Endometrial microvascular endothelial cells (primary cell): ENCODE measurements around the gene LPP. TPM values are rescaled to one million over a fixed set of nuclear protein-coding genes. Genes with fewer than 3 reads are reported as not detected.

Experiments
- in situ Hi-C: cut with HindIII; loops from 2 replicates; pipeline ENCODE4 v1.10.0; 2017; ENCODE audit warnings: low sequenced_read_pairs, low pct_unique_long_range_greater_than_20kb; ENCODE audit errors: inconsistent ontology term
- total RNA-seq: library from RNA; depleted of rRNA; stranded (reverse); fragments of >200 nt; gene quantifications from one replicate; pipeline ENCODE4 v1.2.3, GENCODE V29; 2015; ENCODE audit errors: inconsistent ontology term

Gene LPP
- total RNA-seq, 1 donor from 2014 or later = 43.2 TPM

DNA sequence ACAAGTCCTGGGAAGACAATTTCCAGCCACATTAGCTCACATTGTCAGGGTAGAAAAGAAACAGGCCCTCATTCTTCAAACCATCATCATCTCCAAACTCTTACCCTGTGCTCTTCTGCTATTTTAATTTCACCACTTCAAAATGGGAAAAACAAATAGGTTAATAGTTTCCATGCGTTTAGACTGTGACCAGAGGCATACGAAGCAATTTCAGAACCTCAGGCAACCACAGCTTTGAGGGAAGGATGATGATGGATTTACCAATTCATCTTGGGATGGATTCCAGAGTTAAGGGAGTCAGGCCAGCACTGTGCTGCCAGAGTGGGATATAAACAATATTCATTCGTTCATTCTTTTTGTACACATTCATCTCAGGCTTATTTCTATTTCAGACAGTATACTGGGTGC is 710.0 kb downstream of the LPP start:
- in situ Hi-C loops = loop anchor here (25.0 kb wide), 1 partner anchor 1127 kb away; the partner anchor contains the start of gene BCL6

DNA sequence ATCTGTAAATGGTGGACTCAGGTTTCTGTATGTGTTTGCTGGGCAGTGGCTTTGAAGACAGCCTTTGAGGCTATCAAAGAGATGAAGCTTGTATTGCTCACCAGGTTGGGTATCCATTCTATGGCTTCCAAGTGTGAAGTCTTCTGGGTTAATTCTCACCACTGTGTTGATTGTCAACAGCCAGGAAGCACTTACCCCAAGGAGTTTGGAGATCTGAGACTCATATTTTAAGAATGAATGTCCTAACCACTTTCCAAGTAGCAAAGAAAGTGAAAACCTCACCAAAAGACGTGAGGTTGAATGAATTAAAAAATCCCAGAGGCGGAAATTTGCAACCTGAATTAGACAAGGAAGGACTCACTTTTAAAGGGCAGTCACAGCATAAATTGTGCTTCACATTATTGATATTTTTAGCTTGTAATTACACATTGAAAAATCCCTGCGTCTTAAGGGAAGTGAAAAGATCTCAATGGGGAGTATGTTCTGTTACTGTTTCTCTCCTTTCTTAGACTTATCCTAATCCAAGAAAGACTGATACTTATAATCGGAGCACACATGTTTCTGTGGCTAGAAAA is 713.8 kb downstream of the LPP start:
- in situ Hi-C loops = loop anchor here (25.0 kb wide), 1 partner anchor 1130 kb away; the partner anchor contains the start of gene BCL6

DNA sequence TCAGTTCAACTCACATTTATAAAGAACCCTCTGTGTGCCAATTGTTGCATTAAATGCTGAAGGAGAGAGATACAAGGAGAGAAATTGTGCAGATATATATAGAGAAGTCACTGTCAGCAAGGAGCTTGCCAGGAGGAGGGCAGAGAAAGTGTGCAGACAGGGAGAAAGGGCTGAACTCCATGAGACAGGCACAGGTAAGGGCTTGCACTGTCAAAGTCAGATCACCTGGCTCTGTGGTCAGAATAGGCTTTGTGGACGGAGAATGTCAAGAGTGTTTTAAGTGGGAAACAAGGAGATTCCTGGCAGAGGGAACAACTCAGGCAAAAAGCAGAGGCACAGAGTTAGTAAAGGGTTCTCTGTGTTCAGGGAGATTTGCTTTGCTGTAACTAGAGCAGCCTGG is 714.8 kb downstream of the LPP start:
- in situ Hi-C loops = loop anchor here (25.0 kb wide), 1 partner anchor 1132 kb away; the partner anchor contains the start of gene BCL6

DNA sequence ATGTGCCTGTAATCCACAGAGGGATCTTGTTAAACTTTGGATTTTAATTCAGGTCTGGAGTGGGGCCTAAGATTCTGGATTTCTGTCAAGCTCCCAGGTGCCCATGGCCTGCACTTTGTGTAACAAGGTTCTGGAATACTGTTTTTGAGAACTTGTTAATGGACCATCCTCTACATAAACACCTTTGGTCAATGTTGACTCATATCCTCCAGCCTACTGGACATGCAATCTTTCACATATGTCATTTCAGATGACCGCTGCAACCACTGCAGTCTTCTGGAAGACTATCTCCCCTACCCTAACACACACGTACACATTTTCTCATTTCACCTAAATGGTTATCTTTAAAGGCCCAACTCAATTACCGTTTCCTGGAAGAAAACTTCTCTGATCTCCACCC is 715.7 kb downstream of the LPP start:
- in situ Hi-C loops = loop anchor here (25.0 kb wide), 1 partner anchor 1132 kb away; the partner anchor contains the start of gene BCL6

DNA sequence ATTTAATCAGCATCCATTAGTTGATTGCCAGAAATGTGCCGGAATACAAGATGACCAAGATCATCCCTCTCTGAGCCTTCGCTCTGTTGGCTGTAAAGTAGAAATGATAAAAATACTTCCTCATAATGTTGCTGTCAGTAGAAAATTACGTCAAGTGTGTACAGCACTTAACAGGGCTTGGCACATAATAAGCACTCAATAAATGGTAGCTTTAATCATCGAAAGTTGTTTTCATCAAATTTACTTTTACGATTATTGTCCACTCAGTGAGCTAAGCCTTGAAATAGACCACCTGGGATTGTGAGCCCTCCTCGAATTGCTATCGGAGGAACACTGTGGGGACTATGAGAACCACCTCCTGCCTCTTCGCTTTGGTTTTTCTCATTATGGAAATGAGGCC is 716.5 kb downstream of the LPP start:
- in situ Hi-C loops = loop anchor here (25.0 kb wide), 1 partner anchor 1133 kb away; the partner anchor contains the start of gene BCL6

GRCh38 chr3:188874576-188874975 is 720.6 kb downstream of the LPP start:
- in situ Hi-C loops = loop anchor here (25.0 kb wide), 1 partner anchor 1137 kb away; the partner anchor contains the start of gene BCL6

- in situ Hi-C loops = no loop called here
Measured at GRCh38 chr3:188875413-188875812, 721.5 kb downstream of the LPP start.

DNA sequence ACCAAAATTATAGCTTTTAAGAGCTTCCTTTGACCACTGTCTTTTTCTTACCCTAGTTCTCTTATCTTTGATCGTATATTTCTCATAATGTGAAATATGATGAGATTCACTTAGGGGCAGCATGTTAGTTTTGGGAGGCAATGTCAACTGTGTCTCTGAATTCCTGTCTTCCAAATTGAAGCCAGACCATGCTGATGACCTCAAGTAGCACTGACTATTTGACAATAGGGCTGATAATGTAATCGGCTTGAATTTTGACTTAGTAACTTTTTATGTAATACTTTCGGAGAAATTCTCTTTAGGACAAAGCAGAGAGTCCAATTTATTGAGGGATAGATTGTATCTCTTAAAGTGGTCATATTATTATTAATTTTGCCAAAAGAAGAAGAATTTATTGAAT is 722.4 kb downstream of the LPP start:
- in situ Hi-C loops = no loop called here

DNA sequence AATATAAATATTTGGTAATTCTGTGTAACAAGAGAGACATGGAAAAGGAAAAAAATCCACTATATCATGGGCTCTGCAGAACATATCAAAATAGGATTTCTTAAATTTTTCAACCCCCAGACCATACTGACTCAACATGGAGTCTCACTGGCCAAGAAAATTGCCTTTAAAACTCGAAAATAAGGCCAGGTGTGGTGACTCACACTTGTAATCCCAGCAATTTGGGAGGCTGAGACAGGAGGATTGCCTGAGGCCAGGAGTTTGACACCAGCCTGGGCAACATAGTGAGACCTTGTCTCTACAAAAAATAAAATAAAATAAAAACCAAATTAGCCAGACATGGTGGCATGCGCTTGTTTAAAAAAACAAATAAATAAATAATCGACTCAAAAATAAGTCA is 723.4 kb downstream of the LPP start:
- in situ Hi-C loops = no loop called here

GRCh38 chr3:188878076-188878475 is 724.1 kb downstream of the LPP start:
- in situ Hi-C loops = no loop called here

- in situ Hi-C loops = no loop called here
Measured at GRCh38 chr3:188881954-188882641, 728.1 kb downstream of the LPP start.

GRCh38 chr3:188884299-188885043 is 730.5 kb downstream of the LPP start:
- in situ Hi-C loops = no loop called here

- in situ Hi-C loops = no loop called here
Measured at GRCh38 chr3:188888321-188889053, 734.5 kb downstream of the LPP start.

- in situ Hi-C loops = no loop called here
Measured at GRCh38 chr3:188889054-188889491, 735.1 kb downstream of the LPP start.

DNA sequence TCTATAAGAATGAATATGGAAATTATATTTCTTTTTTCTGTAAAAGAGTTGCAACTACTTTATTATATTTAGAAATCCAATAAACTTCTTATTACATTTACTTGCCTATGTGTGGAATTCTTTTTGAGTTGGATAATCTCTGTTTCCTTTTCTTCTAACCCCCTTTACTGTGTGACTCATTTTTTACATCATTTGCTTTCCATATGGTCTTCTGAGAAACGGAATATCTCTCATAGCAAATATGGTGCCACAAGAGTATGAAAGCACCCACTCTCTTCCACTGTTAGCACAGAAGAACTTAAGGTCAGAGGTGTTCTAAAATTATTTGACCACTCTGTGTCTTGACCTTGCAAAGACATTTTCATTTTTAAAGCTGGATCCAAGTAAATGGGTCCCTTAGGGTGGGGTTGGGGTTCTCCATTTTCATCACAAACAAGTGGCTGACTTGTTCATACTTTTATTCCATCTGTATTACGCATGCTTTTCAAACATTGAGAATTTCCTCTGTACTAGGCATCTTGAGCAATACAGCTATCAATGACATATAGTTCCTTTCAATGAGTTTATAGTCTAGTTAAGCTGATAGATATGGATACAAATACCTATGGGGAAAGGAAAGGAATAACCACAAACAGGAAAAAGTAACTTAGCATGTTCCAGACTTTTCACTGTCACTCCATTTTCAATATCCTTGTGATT is 736.8 kb downstream of the LPP start:
- in situ Hi-C loops = no loop called here

DNA sequence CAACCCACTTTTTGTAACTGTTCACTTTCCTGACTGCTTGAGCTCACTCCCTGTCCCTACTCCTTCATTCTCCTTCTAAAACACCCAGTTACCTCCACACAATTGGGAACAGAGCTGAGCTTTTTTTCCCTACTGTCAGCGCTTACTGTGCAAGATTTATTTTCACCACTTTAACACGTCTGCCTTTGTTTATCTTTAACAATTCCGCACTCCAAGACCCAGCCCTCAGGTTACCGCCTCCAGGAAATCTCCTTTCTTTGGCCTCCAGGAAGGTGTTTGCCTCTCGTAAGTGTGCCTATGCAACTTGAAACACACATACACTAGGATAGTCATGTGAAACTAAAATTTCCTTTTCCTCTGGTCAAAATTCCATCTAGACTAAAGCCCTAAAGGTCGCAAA is 745.9 kb downstream of the LPP start:
- in situ Hi-C loops = no loop called here

DNA sequence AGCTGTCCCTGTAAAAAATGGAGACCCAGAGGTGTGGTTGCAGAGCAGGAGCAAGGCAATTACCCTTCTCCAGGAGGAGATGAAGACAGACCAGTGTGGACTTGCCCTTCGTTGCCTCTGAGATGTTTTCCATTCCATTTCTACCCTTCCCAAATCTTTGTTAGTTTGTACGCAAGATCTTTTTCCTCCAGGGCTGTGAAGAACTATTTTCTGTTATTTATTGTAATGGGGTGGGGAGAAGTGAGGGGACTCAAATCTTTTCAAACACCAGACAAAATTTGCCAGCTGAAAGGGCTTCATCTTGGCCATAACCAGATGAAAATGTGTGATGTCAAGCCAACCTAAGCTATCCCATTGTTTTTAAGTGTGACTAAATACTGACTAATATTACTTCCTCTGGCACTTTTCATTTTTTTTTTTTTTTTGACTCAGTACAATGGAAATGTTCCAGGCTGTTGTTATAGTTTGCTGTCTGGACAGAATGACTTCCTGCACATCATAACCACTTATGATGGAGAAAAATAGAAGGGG is 746.5 kb downstream of the LPP start:
- in situ Hi-C loops = no loop called here

DNA sequence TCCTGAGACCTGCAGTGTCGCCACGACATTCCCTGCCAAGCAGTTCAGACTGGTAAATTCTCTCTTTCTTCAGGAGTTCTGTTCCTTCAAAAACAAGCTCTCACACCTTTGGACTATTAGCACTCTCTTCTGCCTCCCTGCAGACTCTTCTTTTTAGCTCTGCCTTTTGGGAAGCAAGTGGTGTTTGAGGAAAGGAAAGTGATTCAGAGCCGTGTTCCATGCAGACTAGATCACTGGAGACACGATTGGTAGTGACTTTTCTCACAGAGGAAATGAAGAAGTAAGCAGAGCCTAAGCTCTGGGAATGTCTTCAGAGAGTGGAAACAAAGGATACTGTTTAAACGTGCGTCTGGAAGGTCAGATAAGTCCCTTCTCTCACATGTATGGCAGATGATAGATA is 747.2 kb downstream of the LPP start:
- in situ Hi-C loops = no loop called here
